GM23338 (cell line): ENCODE results near the gene CHKB. TPM values are rescaled to one million over a fixed set of nuclear protein-coding genes. Genes with fewer than 3 reads are reported as not detected.
"Not testable (repeated sequence)": the region's sequence is repeated elsewhere in the genome, so short reads cannot be mapped to it uniquely, and the experiment has no call there.

Experiments used
- ATAC-seq: fragments of 200-7000 bp; cut with Tn5 transposase; 3 replicates; pipeline ENCODE4 v1.9.1; 2020
- DNase-seq: peaks from one replicate; pipeline ENCODE4 v3.0.0-alpha.2; 2015; ENCODE audit warnings: low spot score
- H2AFZ ChIP-seq: fragments of 200-600 bp; sonication (generic); 2 replicates; pipeline ENCODE4 v1.8.0; 2016; ENCODE audit warnings: antibody characterized with exemption, mild to moderate bottlenecking, moderate library complexity
- H3F3A ChIP-seq: fragments of 200-600 bp; sonication (generic); replicated peaks from 2 replicates; pipeline ENCODE4 v1.8.0; 2017; ENCODE audit warnings: antibody characterized with exemption, mixed run types, low read depth
- H3K27ac ChIP-seq: fragments of 200-600 bp; sonication (generic); 2 replicates; pipeline ENCODE4 v1.6.1; 2016; ENCODE audit warnings: low read depth
- H3K27me3 ChIP-seq: fragments of 200-600 bp; sonication (generic); 2 replicates; pipeline ENCODE4 v1.8.0; 2016; ENCODE audit warnings: mild to moderate bottlenecking, mixed run types, moderate library complexity; ENCODE audit not compliant: insufficient read depth
- H3K36me3 ChIP-seq: fragments of 200-600 bp; sonication (generic); 2 replicates; pipeline ENCODE4 v1.8.0; 2016; ENCODE audit warnings: mild to moderate bottlenecking; ENCODE audit not compliant: insufficient read depth
- H3K4me1 ChIP-seq: fragments of 200-600 bp; sonication (generic); 2 replicates; pipeline ENCODE4 v1.8.0; 2016; ENCODE audit warnings: mild to moderate bottlenecking, moderate library complexity; ENCODE audit not compliant: insufficient read depth
- H3K4me2 ChIP-seq: fragments of 200-600 bp; sonication (generic); 2 replicates; pipeline ENCODE4 v1.7.1; 2017; ENCODE audit warnings: mixed run types
- H3K4me3 ChIP-seq: fragments of 200-600 bp; sonication (generic); 2 replicates; pipeline ENCODE4 v1.6.1; 2016; ENCODE audit warnings: mixed run types
- H3K79me2 ChIP-seq: fragments of 200-600 bp; sonication (generic); replicated peaks from 2 replicates; pipeline ENCODE4 v1.8.0; 2017; ENCODE audit warnings: mild to moderate bottlenecking; ENCODE audit not compliant: insufficient read depth
- H3K9me2 ChIP-seq: fragments of 200-600 bp; sonication (generic); 2 replicates; pipeline ENCODE4 v1.8.0; 2017; ENCODE audit not compliant: insufficient read depth
- H4K20me1 ChIP-seq: fragments of 200-600 bp; sonication (generic); replicated peaks from 2 replicates; pipeline ENCODE4 v1.8.0; 2017; ENCODE audit warnings: mild to moderate bottlenecking; ENCODE audit not compliant: insufficient read depth
- H3K27ac Mint-ChIP-seq: 2 replicates; pipeline ENCODE4 v1.8.0; 2020; ENCODE audit warnings: inconsistent platforms, mild to moderate bottlenecking, moderate library complexity, mixed read lengths
- H3K27me3 Mint-ChIP-seq: 3 replicates; pipeline ENCODE4 v1.8.0; 2022; ENCODE audit warnings: low read depth, mild to moderate bottlenecking, moderate library complexity, mixed read lengths, inconsistent platforms; ENCODE audit not compliant: insufficient read depth, poor library complexity
- H3K36me3 Mint-ChIP-seq: 3 replicates; pipeline ENCODE4 v1.8.0; 2021; ENCODE audit warnings: low read depth, mild to moderate bottlenecking, inconsistent platforms, moderate library complexity, mixed read lengths
- H3K4me1 Mint-ChIP-seq: 3 replicates; pipeline ENCODE4 v1.8.0; 2020; ENCODE audit warnings: mild to moderate bottlenecking, inconsistent platforms, mixed read lengths
- H3K4me3 Mint-ChIP-seq: 3 replicates; pipeline ENCODE4 v1.8.0; 2021; ENCODE audit warnings: moderate library complexity, mild to moderate bottlenecking, inconsistent platforms, mixed read lengths
- H3K9me3 Mint-ChIP-seq: 3 replicates; pipeline ENCODE4 v1.8.0; 2020; ENCODE audit warnings: moderate library complexity, mild to moderate bottlenecking, inconsistent platforms, mixed read lengths
- JUNB ChIP-seq: IDR thresholded peaks from one replicate; pipeline ENCODE4 v1.6.1; 2016; ENCODE audit warnings: antibody characterized with exemption; ENCODE audit not compliant: unreplicated experiment
- POLR2AphosphoS5 ChIP-seq: IDR thresholded peaks from 2 replicates; pipeline ENCODE4 v1.6.1; 2016; ENCODE audit warnings: antibody characterized with exemption, low read depth
- REST ChIP-seq: IDR thresholded peaks from one replicate; pipeline ENCODE4 v1.6.1; 2018; ENCODE audit warnings: antibody characterized with exemption; ENCODE audit not compliant: unreplicated experiment
- ZNF114 ChIP-seq: fragments of 250-450 bp; sonication (Bioruptor Pico); IDR thresholded peaks from 2 replicates; pipeline ENCODE4 v1.5.0; 2020; ENCODE audit warnings: mild to moderate bottlenecking, moderate library complexity
- polyA plus RNA-seq: library from polyadenylated mRNA; unstranded; fragments of >200 nt; fragmentation: Nextera tagmentation; extraction: Ambion mirVana; gene quantifications from 2 replicates; pipeline ENCODE4 v1.2.1, GENCODE V29; 2016
- total RNA-seq: library from RNA; depleted of rRNA; stranded (reverse); fragments of >200 nt; shearing (Covaris generic); gene quantifications from 2 replicates; pipeline ENCODE4 v1.2.3, GENCODE V29; 2014
- TF ChIP-seq, protein P1 (sequence below): fragments of 250-450 bp; sonication (Bioruptor Pico); IDR thresholded peaks from 2 replicates; pipeline ENCODE4 v1.5.0; 2020; ENCODE audit warnings: mild to moderate bottlenecking, moderate library complexity

Gene CHKB
- total and polyA plus RNA-seq, 2 experiments from 2014 or later = 51.2 to 61.6 TPM

DNA sequence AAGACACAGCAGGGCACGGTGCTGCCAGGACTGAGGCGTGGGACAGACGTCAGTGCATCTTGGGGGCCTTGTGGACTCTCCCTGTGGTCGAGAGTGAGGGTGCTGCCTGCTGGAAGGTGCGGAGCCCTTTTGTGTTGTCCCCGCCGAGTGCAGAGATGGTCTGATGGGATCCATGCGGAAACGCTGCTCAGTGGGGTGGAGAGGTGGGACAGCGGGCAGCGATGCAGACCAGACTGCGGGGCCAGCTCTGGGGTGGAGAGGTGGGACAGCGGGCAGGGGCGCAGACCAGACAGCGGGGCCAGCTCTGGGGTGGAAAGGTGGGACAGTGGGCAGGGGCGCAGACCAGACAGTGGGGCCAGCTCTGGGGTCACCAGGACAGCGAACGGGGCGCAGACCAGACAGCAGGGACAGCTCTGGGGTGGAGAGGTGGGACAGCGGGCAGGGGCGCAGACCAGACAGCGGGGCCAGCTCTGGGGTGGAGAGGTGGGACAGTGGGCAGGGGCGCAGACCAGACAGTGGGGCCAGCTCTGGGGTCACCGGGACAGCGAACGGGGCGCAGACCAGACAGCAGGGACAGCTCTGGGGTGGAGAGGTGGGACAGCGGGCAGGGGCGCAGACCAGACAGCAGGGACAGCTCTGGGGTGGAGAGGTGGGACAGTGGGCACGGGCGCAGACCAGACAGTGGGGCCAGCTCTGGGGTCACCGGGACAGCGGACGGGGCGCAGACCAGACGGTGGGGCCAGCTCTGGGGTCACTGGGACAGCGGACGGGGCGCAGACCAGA is 25.6 kb upstream of the CHKB start:
- not testable (repeated sequence) for H3K4me3 ChIP-seq, H3K4me1 ChIP-seq, H3K27ac Mint-ChIP-seq, H3K4me2 ChIP-seq, H3F3A ChIP-seq, H3K4me1 Mint-ChIP-seq, H3K27ac ChIP-seq, H3K36me3 ChIP-seq, H3K9me3 Mint-ChIP-seq, DNase-seq, H3K9me2 ChIP-seq, H2AFZ ChIP-seq, ATAC-seq, H3K36me3 Mint-ChIP-seq, H3K79me2 ChIP-seq, H4K20me1 ChIP-seq, H3K4me3 Mint-ChIP-seq
- peaks cover 34% of the 10 kb centered on the region for H3K27me3 ChIP-seq
- H3K27me3 Mint-ChIP-seq = peaks cover 42% of the 10 kb centered on the region

- Histone ChIP-seq H3K4me2 (no peak overlapping the region), H2AFZ (no peak overlapping the region), H4K20me1 (no peaks in the 10 kb centered on the region; the same call in 1 of the 2 replicates), H3K79me2 (no peaks in the 10 kb centered on the region), H3K27me3 (peaks cover 40% of the 10 kb centered on the region), H3K4me3 (no peak overlapping the region), H3F3A (no peaks in the 10 kb centered on the region), H3K4me1 (no peaks in the 10 kb centered on the region), H3K9me2 (no peaks in the 10 kb centered on the region), H3K27ac (no peak overlapping the region), H3K36me3 (no peaks in the 10 kb centered on the region)
- peaks cover 47% of the 10 kb centered on the region for H3K27me3 Mint-ChIP-seq
- ATAC-seq = no peak
- H3K27ac Mint-ChIP-seq = no peak overlapping the region
- H3K4me3 Mint-ChIP-seq = no peak overlapping the region
- DNase-seq = no peak
- peaks cover 6% of the 10 kb centered on the region; the same call in 2 of the 3 replicates for H3K4me1 Mint-ChIP-seq
- H3K9me3 Mint-ChIP-seq = no peaks in the 10 kb centered on the region
- TF ChIP-seq REST = no peak
- no peak for TF ChIP-seq POLR2AphosphoS5
- H3K36me3 Mint-ChIP-seq = no peaks in the 10 kb centered on the region
Measured at GRCh38 chr22:50607659-50608020, 25.0 kb upstream of the CHKB start.

GRCh38 chr22:50606946-50607658 is 24.5 kb upstream of the CHKB start:
- ATAC-seq (no peak), DNase-seq (no peak)
- Mint-ChIP-seq H3K27me3 (peaks cover 52% of the 10 kb centered on the region), H3K4me1 (peaks cover 6% of the 10 kb centered on the region), H3K4me3 (no peak overlapping the region), H3K36me3 (no peaks in the 10 kb centered on the region; the same call in 2 of the 3 replicates), H3K27ac (no peak overlapping the region), H3K9me3 (no peaks in the 10 kb centered on the region)
- Histone ChIP-seq H3K27ac (no peak overlapping the region), H3K4me2 (no peak overlapping the region), H3K4me1 (no peaks in the 10 kb centered on the region; the same call in 1 of the 2 replicates), H3K9me2 (no peaks in the 10 kb centered on the region), H3K79me2 (no peaks in the 10 kb centered on the region), H4K20me1 (no peaks in the 10 kb centered on the region), H3K36me3 (no peaks in the 10 kb centered on the region), H3K27me3 (peaks cover 46% of the 10 kb centered on the region), H3F3A (no peaks in the 10 kb centered on the region), H3K4me3 (no peak overlapping the region), H2AFZ (no peak overlapping the region)
- TF ChIP-seq JUNB = no peak
- TF ChIP-seq ZNF114 (CRISPR knock-in tag) = no peak
- TF ChIP-seq POLR2AphosphoS5 = no peak
- TF ChIP-seq, protein P1, sequence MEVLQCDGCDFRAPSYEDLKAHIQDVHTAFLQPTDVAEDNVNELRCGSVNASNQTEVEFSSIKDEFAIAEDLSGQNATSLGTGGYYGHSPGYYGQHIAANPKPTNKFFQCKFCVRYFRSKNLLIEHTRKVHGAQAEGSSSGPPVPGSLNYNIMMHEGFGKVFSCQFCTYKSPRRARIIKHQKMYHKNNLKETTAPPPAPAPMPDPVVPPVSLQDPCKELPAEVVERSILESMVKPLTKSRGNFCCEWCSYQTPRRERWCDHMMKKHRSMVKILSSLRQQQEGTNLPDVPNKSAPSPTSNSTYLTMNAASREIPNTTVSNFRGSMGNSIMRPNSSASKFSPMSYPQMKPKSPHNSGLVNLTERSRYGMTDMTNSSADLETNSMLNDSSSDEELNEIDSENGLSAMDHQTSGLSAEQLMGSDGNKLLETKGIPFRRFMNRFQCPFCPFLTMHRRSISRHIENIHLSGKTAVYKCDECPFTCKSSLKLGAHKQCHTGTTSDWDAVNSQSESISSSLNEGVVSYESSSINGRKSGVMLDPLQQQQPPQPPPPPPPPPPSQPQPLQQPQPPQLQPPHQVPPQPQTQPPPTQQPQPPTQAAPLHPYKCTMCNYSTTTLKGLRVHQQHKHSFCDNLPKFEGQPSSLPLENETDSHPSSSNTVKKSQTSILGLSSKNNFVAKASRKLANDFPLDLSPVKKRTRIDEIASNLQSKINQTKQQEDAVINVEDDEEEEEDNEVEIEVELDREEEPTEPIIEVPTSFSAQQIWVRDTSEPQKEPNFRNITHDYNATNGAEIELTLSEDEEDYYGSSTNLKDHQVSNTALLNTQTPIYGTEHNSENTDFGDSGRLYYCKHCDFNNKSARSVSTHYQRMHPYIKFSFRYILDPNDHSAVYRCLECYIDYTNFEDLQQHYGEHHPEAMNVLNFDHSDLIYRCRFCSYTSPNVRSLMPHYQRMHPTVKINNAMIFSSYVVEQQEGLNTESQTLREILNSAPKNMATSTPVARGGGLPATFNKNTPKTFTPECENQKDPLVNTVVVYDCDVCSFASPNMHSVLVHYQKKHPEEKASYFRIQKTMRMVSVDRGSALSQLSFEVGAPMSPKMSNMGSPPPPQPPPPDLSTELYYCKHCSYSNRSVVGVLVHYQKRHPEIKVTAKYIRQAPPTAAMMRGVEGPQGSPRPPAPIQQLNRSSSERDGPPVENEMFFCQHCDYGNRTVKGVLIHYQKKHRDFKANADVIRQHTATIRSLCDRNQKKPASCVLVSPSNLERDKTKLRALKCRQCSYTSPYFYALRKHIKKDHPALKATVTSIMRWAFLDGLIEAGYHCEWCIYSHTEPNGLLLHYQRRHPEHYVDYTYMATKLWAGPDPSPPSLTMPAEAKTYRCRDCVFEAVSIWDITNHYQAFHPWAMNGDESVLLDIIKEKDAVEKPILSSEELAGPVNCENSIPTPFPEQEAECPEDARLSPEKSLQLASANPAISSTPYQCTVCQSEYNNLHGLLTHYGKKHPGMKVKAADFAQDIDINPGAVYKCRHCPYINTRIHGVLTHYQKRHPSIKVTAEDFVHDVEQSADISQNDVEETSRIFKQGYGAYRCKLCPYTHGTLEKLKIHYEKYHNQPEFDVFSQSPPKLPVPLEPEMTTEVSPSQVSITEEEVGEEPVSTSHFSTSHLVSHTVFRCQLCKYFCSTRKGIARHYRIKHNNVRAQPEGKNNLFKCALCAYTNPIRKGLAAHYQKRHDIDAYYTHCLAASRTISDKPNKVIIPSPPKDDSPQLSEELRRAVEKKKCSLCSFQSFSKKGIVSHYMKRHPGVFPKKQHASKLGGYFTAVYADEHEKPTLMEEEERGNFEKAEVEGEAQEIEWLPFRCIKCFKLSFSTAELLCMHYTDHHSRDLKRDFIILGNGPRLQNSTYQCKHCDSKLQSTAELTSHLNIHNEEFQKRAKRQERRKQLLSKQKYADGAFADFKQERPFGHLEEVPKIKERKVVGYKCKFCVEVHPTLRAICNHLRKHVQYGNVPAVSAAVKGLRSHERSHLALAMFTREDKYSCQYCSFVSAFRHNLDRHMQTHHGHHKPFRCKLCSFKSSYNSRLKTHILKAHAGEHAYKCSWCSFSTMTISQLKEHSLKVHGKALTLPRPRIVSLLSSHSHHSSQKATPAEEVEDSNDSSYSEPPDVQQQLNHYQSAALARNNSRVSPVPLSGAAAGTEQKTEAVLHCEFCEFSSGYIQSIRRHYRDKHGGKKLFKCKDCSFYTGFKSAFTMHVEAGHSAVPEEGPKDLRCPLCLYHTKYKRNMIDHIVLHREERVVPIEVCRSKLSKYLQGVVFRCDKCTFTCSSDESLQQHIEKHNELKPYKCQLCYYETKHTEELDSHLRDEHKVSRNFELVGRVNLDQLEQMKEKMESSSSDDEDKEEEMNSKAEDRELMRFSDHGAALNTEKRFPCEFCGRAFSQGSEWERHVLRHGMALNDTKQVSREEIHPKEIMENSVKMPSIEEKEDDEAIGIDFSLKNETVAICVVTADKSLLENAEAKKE (CRISPR knock-in tag) = no peak
